AG04450 (cell line): ENCODE data around the gene CEBPG. TPM values are rescaled to one million over a fixed set of nuclear protein-coding genes. Genes with fewer than 3 reads are reported as not detected.
A peak's percentile ranks its signal among the peaks of the same experiment; 100 is the strongest.

Experiments
- CTCF ChIA-PET: fragments of 300-600, 350-600 bp; formaldehyde crosslinking; extraction: SDS; loops from one replicate; lab custom pipeline; 2022; ENCODE audit warnings: antibody characterized with exemption, inconsistent platforms; lab: Charles Lee
- POLR2A ChIA-PET: fragments of 350-600 bp; formaldehyde crosslinking; extraction: SDS; loops from one replicate; lab custom pipeline; 2021; ENCODE audit warnings: antibody characterized with exemption, inconsistent platforms; lab: Yijun Ruan, JAX
- DNase-seq: peaks from one replicate; pipeline ENCODE4 v3.0.0-alpha.2; 2011; ENCODE audit warnings: low read depth, low spot score
- H3K27ac ChIP-seq: one replicate; pipeline ENCODE4 v1.5.1; 2012; ENCODE audit warnings: low read depth, low read length, control low read depth
- H3K27me3 ChIP-seq: one replicate; pipeline ENCODE4 v1.6.0; 2012; ENCODE audit warnings: low read length; ENCODE audit not compliant: control insufficient read depth, insufficient read depth
- H3K4me3 ChIP-seq: 2 replicates; pipeline ENCODE4 v1.5.1; 2011; ENCODE audit warnings: mild to moderate bottlenecking, low read depth, low read length, control low read depth
- H3K9me3 ChIP-seq: 2 replicates; pipeline ENCODE4 v1.5.1; 2012; ENCODE audit warnings: low read length; ENCODE audit not compliant: control insufficient read depth, insufficient read depth
- polyA plus RNA-seq: library from polyadenylated mRNA; depleted of rRNA; stranded (reverse); fragments of >200 nt; gene quantifications from 2 replicates; pipeline ENCODE4 v1.2.3, GENCODE V29; 2011
- TF ChIP-seq, protein P1 (sequence below): IDR thresholded peaks from 2 replicates; pipeline ENCODE4 v1.5.1; 2011; ENCODE audit warnings: low read depth, low read length, control low read depth, inconsistent platforms

The CEBPG gene
- polyA plus RNA-seq, 1 experiment = 31.6 TPM

DNA sequence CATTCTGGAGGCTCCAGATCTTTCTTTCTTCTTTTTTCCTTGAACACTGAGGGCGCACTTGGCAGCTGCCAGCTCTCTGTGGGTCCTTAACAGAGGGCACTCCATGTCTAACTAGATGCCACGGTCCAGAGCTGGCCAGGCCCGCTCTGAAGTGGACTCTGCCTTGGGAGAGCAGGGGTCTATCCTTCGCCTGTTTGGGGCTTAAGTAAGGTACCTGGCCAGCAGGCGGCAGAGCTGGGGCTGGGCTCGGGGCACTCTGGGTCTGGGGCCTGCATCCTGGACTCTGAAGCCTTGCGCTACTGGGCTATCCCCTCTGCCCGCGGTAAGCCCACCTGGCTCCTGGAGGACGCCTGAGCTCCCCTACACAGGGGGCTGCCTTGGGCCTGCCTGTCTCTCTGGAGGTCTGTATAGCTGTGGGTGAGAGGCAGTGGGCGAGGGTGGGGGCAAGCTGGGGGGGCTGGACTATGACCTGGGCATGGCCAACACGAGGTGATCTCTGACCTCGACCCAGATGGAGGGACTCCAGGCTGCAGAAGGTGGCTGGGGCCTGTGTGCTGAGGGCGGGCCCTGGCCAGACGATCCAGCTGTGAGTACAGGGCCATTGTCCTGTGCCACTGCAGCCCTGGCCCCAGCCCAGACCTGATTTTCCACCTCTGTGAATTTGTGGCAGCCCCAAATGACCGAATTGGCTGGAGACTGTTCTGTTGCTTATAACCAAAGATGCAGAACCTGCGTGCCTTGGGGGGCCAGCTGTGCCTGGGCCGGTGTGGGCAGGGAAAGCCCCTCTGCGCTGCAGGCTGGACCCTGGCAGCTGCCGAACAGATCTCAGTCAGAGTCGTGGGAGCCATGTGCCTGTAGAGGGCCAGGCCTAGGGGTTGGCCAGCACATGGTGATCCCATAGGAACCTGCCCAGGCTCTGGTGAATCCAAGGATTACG lies 26.5 kb downstream of the CEBPG start:
- H3K27ac ChIP-seq = no peak overlapping the region
- H3K9me3 ChIP-seq = no peaks in the 10 kb centered on the region
- POLR2A ChIA-PET = interaction anchor here (0.6 kb wide), 1 partner anchor 1014 kb away, joined by 3 read pairs; no protein-coding TSS in a partner anchor
- TF ChIP-seq, protein P1, sequence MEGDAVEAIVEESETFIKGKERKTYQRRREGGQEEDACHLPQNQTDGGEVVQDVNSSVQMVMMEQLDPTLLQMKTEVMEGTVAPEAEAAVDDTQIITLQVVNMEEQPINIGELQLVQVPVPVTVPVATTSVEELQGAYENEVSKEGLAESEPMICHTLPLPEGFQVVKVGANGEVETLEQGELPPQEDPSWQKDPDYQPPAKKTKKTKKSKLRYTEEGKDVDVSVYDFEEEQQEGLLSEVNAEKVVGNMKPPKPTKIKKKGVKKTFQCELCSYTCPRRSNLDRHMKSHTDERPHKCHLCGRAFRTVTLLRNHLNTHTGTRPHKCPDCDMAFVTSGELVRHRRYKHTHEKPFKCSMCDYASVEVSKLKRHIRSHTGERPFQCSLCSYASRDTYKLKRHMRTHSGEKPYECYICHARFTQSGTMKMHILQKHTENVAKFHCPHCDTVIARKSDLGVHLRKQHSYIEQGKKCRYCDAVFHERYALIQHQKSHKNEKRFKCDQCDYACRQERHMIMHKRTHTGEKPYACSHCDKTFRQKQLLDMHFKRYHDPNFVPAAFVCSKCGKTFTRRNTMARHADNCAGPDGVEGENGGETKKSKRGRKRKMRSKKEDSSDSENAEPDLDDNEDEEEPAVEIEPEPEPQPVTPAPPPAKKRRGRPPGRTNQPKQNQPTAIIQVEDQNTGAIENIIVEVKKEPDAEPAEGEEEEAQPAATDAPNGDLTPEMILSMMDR = no peak
- no peaks in the 10 kb centered on the region for H3K27me3 ChIP-seq
- no peak for DNase-seq
- CTCF ChIA-PET = interaction anchor here (1.4 to 2.0 kb wide), 2 partner anchors 31 to 164 kb away, joined by 3 to 7 read pairs; no protein-coding TSS in a partner anchor
- no peak overlapping the region for H3K4me3 ChIP-seq

DNA sequence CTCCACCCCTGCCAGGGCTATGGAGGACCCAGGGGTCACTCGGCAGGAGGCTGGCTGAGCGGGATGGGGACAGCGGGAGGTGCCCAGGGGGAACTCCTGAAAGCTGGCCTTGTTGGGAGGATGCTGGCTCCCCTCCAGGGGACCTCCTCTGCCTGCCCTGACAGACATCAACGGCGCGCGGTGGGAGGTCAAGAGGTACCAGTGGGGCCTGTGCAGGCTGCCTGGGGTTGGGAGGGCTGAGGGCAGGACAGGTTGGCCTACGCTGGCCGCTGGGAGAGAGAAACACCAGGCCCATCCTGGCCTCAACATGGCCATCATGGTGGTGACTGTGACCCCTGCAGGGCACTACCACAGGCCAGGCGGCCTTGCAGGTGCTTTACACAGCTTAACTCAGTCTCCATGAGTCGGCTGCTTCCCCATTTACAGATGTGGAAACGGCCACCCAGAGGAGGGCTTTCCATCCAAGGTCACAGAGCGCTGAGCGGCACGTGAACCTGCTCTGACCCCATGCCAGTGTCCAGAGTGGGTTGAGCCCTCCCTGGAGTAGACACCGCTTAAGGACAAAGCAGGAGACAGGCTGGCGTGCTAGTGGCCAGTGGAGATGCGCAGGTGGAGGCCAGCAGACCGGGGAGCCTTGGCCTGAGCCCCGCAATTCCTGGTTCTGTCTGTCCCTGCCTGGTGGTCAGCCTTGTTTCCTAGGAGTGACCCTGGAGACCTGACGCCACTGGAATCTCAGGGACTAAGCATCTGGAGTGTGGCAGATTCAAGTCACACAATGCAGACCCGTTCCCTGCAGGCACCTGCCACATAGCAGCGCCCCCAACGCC lies 27.6 kb downstream of the CEBPG start:
- Histone ChIP-seq H3K27ac (peak overlapping the region; percentile 11), H3K4me3 (no peak overlapping the region), H3K9me3 (no peaks in the 10 kb centered on the region), H3K27me3 (no peaks in the 10 kb centered on the region)
- no peak for DNase-seq
- TF ChIP-seq, protein P1 = no peak
- ChIA-PET POLR2A (no interaction called here), CTCF (no interaction called here)

DNA sequence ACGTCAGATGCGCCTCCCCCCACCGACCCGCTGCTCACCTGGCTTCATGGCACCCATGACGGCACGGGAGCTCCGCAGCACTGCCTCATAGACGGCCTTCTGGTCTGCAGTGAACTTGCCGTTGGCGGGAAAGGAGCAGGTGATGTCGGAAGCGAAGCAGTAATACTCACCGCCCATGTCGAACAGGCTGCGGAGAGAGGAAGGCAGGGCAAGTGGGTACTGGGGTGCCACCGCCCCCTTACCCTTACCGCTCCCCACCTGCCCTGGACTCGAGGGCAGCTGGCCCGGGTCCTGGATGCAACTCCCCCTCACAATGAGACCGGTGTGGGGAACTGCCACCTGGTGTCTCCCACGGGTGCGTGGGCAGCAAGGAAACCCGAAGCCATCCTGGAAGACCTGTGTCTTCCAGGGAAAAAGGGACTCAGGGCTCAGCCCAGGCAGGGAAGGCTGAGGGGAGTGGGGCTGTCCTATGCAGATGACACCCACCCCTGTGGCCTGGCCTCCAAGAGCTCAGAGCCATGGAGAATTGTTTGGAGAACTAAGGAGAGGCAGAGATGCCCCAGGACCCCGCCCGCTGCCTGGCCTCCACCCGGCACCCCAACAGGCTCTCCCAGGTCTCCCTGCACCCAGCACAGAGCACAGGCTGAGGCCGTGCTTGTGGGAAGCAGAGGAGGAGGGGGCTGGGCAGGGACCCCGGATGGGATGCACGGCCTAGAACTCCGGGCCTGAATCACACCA lies 28.3 kb downstream of the CEBPG start:
- CTCF ChIA-PET = interaction anchor here (0.6 to 0.9 kb wide), 2 partner anchors 160 to 165 kb away, joined by 3 to 4 read pairs; no protein-coding TSS in a partner anchor
- Histone ChIP-seq H3K4me3 (no peak overlapping the region), H3K27ac (no peak overlapping the region), H3K27me3 (no peaks in the 10 kb centered on the region), H3K9me3 (no peaks in the 10 kb centered on the region)
- POLR2A ChIA-PET = no interaction called here
- TF ChIP-seq, protein P1 = no peak
- no peak for DNase-seq

DNA sequence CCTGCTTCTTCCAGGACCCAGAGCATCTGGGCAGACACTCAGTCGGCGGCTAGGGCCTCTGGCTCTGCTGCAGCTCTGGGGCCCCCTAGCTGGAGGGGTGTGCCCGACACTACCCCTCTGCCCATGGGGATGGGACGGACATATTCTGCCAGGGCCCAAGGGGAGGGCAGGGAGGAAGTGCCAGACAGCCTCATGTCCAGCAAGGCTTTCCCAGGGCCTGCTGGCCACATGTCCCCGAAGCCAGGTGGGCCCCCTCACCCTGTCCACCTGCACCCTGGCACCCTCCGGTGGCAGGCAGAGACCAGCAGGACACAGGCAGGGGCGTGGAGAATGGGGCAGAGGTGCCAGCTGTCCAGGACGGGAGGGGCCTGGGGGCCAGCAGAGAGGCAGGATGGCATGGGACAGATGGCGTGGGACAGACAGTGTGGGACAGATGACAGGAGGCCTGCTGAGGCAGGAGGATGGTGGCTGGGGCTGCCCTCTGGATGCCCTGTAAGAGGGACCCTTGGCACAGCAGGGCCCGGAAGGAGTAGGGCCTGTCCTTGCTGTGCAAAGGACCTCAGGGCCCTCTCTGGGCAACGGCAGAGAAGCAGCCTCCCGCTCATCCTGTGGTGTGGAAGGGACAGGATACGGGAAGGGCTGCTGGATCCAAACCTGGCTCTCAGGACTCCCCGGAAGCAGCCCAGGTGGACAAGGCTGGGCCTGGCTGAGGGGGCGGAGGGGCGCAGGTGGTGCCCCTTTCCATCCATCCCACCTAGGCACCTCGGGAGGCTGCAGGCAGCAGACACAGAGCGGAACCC lies 29.1 kb downstream of the CEBPG start:
- TF ChIP-seq, protein P1 = no peak
- Histone ChIP-seq H3K9me3 (no peaks in the 10 kb centered on the region), H3K27ac (no peak overlapping the region), H3K27me3 (no peaks in the 10 kb centered on the region), H3K4me3 (no peak overlapping the region)
- DNase-seq = no peak
- ChIA-PET POLR2A (no interaction called here), CTCF (interaction anchor here (0.6 to 0.9 kb wide), 2 partner anchors 161 to 166 kb away, joined by 3 to 4 read pairs; no protein-coding TSS in a partner anchor)
